K562 (cell line): ENCODE data around the gene FHDC1. TPM values are rescaled to one million over a fixed set of nuclear protein-coding genes. Genes with fewer than 3 reads are reported as not detected.

ENCODE experiments used
- ATAC-seq: fragments of 200-7000 bp; cut with Tn5 transposase; 3 replicates; pipeline ENCODE4 v1.9.1; 2020; ENCODE audit warnings: moderate library complexity
- BruUV-seq: library from RNA; stranded (reverse); fragments of 400-500 nt; replicated peaks from 2 replicates; lab custom pipeline; 2021; lab: Mats Ljungman, UMichigan
- CTCF ChIA-PET: fragments of 300-600 bp; formaldehyde crosslinking; extraction: SDS; loops from one replicate; lab custom pipeline; 2021; ENCODE audit warnings: low intra/inter-chr PET ratio; lab: Yijun Ruan, JAX
- POLR2A ChIA-PET: fragments of 300-600, 350-650 bp; sonication (Branson Sonifier 250); formaldehyde crosslinking; extraction: SDS; loops from one replicate; lab custom pipeline; 2021; ENCODE audit warnings: antibody characterized with exemption, inconsistent platforms; lab: Yijun Ruan, JAX
- DNase-seq, 4 experiments: peaks; one replicate each; pipeline versions ENCODE4 v3.0.0 to v3.0.0-alpha.2; 2011 to 2018; ENCODE audit warnings: low spot score in 3 of 4, mixed read lengths in 3 of 4; ENCODE audit errors: extremely low read depth in 1 of 4
- FAIRE-seq: peaks from 2 replicates; lab custom pipeline; 2011; peaks lifted over from hg19 to GRCh38; lab: Jason Lieb, UNC
- H2AFZ ChIP-seq: 2 replicates; pipeline ENCODE4 v1.6.0; 2011; ENCODE audit warnings: low read depth, low read length, control low read depth, inconsistent platforms
- H3K27ac ChIP-seq: fragments of 200-600 bp; 3 replicates; pipeline ENCODE4 v1.8.0; 2011; ENCODE audit warnings: low read depth, mild to moderate bottlenecking, control low read depth, inconsistent platforms, low read length, moderate library complexity, mixed read lengths; ENCODE audit errors: extremely low read depth
- H3K27me3 ChIP-seq, 2 experiments: fragments of 300-600 bp in 1 of 2; 2 replicates in 1 of 2; 3 replicates in 1 of 2; pipeline versions ENCODE4 v1.6.0 to v1.8.0; 2011; ENCODE audit warnings: inconsistent platforms in 2 of 2, low read length in 2 of 2, mild to moderate bottlenecking in 1 of 2, mixed read lengths in 1 of 2, moderate library complexity in 1 of 2; ENCODE audit not compliant: control insufficient read depth in 2 of 2, insufficient read depth in 2 of 2
- H3K36me3 ChIP-seq: fragments of 300-600 bp; 3 replicates; pipeline ENCODE4 v1.8.0; 2011; ENCODE audit warnings: mild to moderate bottlenecking, low read length, inconsistent platforms; ENCODE audit not compliant: control insufficient read depth, insufficient read depth
- H3K4me1 ChIP-seq, 2 experiments: fragments of 200-600 bp in 1 of 2; replicated peaks in 1 of 2; 2 replicates in 1 of 2; 3 replicates in 1 of 2; pipeline versions ENCODE4 v1.5.1 to v1.8.0; 2011; ENCODE audit warnings: inconsistent platforms in 2 of 2, low read length in 2 of 2, mild to moderate bottlenecking in 1 of 2, mixed read lengths in 1 of 2, moderate library complexity in 1 of 2; ENCODE audit not compliant: control insufficient read depth in 2 of 2, insufficient read depth in 2 of 2
- H3K4me2 ChIP-seq: 2 replicates; pipeline ENCODE4 v1.6.1; 2011; ENCODE audit warnings: low read length, control low read depth, inconsistent platforms, mixed read lengths; ENCODE audit not compliant: insufficient read depth
- H3K4me3 ChIP-seq: fragments of 200-600 bp; sonication (generic), shearing (Covaris generic); 2 replicates; pipeline ENCODE4 v1.5.1; 2016; ENCODE audit warnings: control low read depth, inconsistent platforms
- H3K79me2 ChIP-seq: fragments of 200-600 bp; 3 replicates; pipeline ENCODE4 v1.8.0; 2011; ENCODE audit warnings: low read length, inconsistent platforms; ENCODE audit not compliant: control insufficient read depth, insufficient read depth
- H3K9ac ChIP-seq, 2 experiments: 2 replicates each; pipeline versions ENCODE4 v1.6.0 to v1.6.1; 2011; ENCODE audit warnings: low read depth in 2 of 2, low read length in 2 of 2, control low read depth in 1 of 2, inconsistent platforms in 1 of 2, mild to moderate bottlenecking in 1 of 2, mixed read lengths in 1 of 2; ENCODE audit not compliant: insufficient read depth in 1 of 2
- H3K9me1 ChIP-seq: one replicate; pipeline ENCODE4 v1.6.0; 2011; ENCODE audit warnings: inconsistent platforms, mild to moderate bottlenecking, low read length, moderate library complexity; ENCODE audit not compliant: control insufficient read depth, insufficient read depth
- H3K9me3 ChIP-seq: replicated peaks from 2 replicates; pipeline ENCODE4 v1.5.1; 2011; ENCODE audit warnings: low read depth, low read length, inconsistent platforms; ENCODE audit not compliant: control insufficient read depth, insufficient read depth
- H4K20me1 ChIP-seq: replicated peaks from 2 replicates; pipeline ENCODE4 v1.6.1; 2011; ENCODE audit warnings: low read length, inconsistent platforms, mixed read lengths; ENCODE audit not compliant: control insufficient read depth, insufficient read depth
- ASH1L ChIP-seq: fragments of 450-650 bp; IDR thresholded peaks from 2 replicates; pipeline ENCODE4 v1.6.1; 2018; ENCODE audit warnings: borderline replicate concordance, mild to moderate bottlenecking, low read depth; ENCODE audit not compliant: partially characterized antibody
- ESRRA ChIP-seq: fragments of 450-650 bp; IDR thresholded peaks from 2 replicates; pipeline ENCODE4 v1.6.1; 2014; ENCODE audit warnings: low read depth, mild to moderate bottlenecking, moderate library complexity, borderline replicate concordance
- KLF13 ChIP-seq: fragments of 450-650 bp; IDR thresholded peaks from 2 replicates; pipeline ENCODE4 v1.6.1; 2016; ENCODE audit warnings: missing genetic modification characterization, low read depth, mild to moderate bottlenecking, missing compliant biosample characterization, moderate library complexity, borderline replicate concordance
- MCM2 ChIP-seq: fragments of 450-650 bp; IDR thresholded peaks from 2 replicates; pipeline ENCODE4 v1.6.1; 2017; ENCODE audit warnings: low read depth, mild to moderate bottlenecking
- NCOA2 ChIP-seq, 2 experiments: fragments of 450-650 bp; IDR thresholded peaks; 2 replicates each; pipeline ENCODE4 v1.6.1; 2018; ENCODE audit warnings: mild to moderate bottlenecking in 2 of 2, moderate library complexity in 1 of 2; ENCODE audit not compliant: partially characterized antibody in 2 of 2
- NFE2L1 ChIP-seq: fragments of 450-650 bp; IDR thresholded peaks from 2 replicates; pipeline ENCODE4 v1.6.1; 2016; ENCODE audit warnings: missing genetic modification characterization, low read depth, mild to moderate bottlenecking, missing compliant biosample characterization, moderate library complexity, borderline replicate concordance
- RFX5 ChIP-seq: IDR thresholded peaks from 2 replicates; pipeline ENCODE4 v1.6.1; 2011; ENCODE audit warnings: low read depth, mild to moderate bottlenecking, improper control_type of control experiment, low read length
- ZKSCAN3 ChIP-seq: fragments of 250-450 bp; sonication (Bioruptor Pico); IDR thresholded peaks from 2 replicates; pipeline ENCODE4 v1.4.0; 2020
- ZNF174 ChIP-seq: fragments of 250-450 bp; sonication (Bioruptor Pico); IDR thresholded peaks from 2 replicates; pipeline ENCODE4 v1.4.0; 2020; ENCODE audit warnings: mild to moderate bottlenecking
- WGBS: fragments of 100-300 bp; shearing (Covaris generic); methylation state at CpG from one replicate; pipeline ENCODE4 v1.1.6; 2016; ENCODE audit warnings: low coverage, mixed read lengths; ENCODE audit not compliant: insufficient coverage; ENCODE audit errors: missing lambda C conversion rate; 5-methylcytosine and 5-hydroxymethylcytosine counted together
- in situ Hi-C: fragments of 300-500 bp; cut with MboI; formaldehyde crosslinking; loops from 4 replicates; pipeline ENCODE4 v1.15.0; 2018; ENCODE audit warnings: inconsistent platforms, mixed read lengths
- intact Hi-C: fragments of 100-400 bp; cut with micrococcal nuclease; formaldehyde crosslinking; loops from 2 replicates; pipeline ENCODE4 v1.14.2; 2022
- polyA plus RNA-seq, 8 experiments: library from polyadenylated mRNA; depleted of rRNA in 4 of 8; stranded (reverse) in 5 of 8; unstranded in 3 of 8; fragments of >200 nt; fragmentation: Nextera tagmentation in 2 of 8; fragmentation: Illumina TruSeq in 1 of 8; extraction: Ambion mirVana in 2 of 8; extraction: Trizol in 1 of 8; gene quantifications; 2 replicates each; pipeline versions ENCODE4 v1.2.1 to v1.2.3, GENCODE V29; 2011 to 2014; ENCODE audit warnings: inconsistent platforms in 1 of 8, missing spikeins in 1 of 8
- total RNA-seq, 7 experiments: library from RNA; depleted of rRNA in 6 of 7; stranded (reverse); fragments of >200 nt in 6 of 7; fragmentation: Illumina TruSeq in 2 of 7; extraction: Trizol in 2 of 7; gene quantifications; 2 replicates each; pipeline versions ENCODE4 v1.2.1 to v1.2.3, GENCODE V29; 2011 to 2021; ENCODE audit warnings: low replicate concordance in 1 of 7
- TF ChIP-seq, protein P1 (sequence below): fragments of 250-450 bp; sonication (Bioruptor Pico); IDR thresholded peaks from 2 replicates; pipeline ENCODE4 v1.5.1; 2021; ENCODE audit warnings: mild to moderate bottlenecking
- TF ChIP-seq, protein P2 (sequence below): fragments of 200-400 bp; formaldehyde crosslinking; IDR thresholded peaks from 2 replicates; pipeline ENCODE4 v1.6.1; 2017; ENCODE audit warnings: mild to moderate bottlenecking, low read depth, low read length, moderate library complexity
- TF ChIP-seq, protein P3 (sequence below): fragments of 450-650 bp; formaldehyde crosslinking; IDR thresholded peaks from 2 replicates; pipeline ENCODE4 v1.4.0; 2020; ENCODE audit warnings: mild to moderate bottlenecking, mixed read lengths
- TF ChIP-seq, protein P4 (sequence below), 2 experiments: IDR thresholded peaks in 1 of 2; conservative IDR thresholded peaks in 1 of 2; 2 replicates each; pipeline ENCODE4 v1.6.1; 2016; ENCODE audit warnings: low read depth in 2 of 2, mild to moderate bottlenecking in 1 of 2, missing compliant biosample characterization in 1 of 2, missing genetic modification characterization in 1 of 2, moderate library complexity in 1 of 2

Gene FHDC1
- total and polyA plus RNA-seq, 9 of the 15 experiments (the other 6 are each of a cell fraction or from before 2014, with no cell fraction given): 0.01 to 0.43 (median 0.07) TPM

DNA sequence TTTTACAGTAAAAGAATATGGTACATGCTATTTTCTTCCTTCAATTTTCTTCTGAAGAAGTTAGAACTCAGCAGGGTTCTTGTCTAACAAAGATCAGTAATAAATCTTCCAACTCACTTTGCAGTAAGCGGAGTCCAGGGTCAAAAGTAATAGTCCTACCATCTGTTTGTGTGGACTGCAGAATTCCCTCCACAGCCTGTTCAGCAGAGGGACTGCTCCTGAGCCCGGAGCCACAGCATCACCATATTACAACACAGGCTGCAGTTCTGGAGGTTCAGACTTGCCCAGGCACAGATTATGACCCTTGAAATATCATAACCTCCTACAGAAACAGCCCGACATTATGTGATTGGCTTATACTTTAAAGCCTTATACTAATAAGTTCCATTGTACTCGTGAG lies 10.3 kb downstream of the FHDC1 start:
- in situ Hi-C loops: no loop called here
- no TSS peak for BruUV-seq
- peaks cover 7 to 19% of the 10 kb centered on the region in 2 experiments for H3K27me3 ChIP-seq
- no peak for DNase-seq
- no peak overlapping the region for H3K9ac ChIP-seq
- intact Hi-C loops: no loop called here
- TF ChIP-seq ZKSCAN3 (CRISPR knock-in tag) (no peak), ASH1L (no peak), MCM2 (no peak), RFX5 (no peak), NCOA2 (IDR thresholded peaks at IDR 0.05; ENCODE audit: partially characterized antibody in 2 of 2) (no peak), ZNF174 (CRISPR knock-in tag) (no peak), KLF13 (tag) (no peak), NFE2L1 (no peak), ESRRA (no peak)
- TF ChIP-seq, protein P1, sequence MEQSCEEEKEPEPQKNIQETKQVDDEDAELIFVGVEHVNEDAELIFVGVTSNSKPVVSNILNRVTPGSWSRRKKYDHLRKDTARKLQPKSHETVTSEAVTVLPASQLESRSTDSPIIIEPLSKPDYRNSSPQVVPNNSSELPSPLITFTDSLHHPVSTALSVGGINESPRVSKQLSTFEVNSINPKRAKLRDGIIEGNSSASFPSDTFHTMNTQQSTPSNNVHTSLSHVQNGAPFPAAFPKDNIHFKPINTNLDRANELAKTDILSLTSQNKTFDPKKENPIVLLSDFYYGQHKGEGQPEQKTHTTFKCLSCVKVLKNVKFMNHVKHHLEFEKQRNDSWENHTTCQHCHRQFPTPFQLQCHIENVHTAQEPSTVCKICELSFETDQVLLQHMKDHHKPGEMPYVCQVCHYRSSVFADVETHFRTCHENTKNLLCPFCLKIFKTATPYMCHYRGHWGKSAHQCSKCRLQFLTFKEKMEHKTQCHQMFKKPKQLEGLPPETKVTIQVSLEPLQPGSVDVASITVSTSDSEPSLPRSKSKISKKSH: no peak
- TF ChIP-seq, protein P2, sequence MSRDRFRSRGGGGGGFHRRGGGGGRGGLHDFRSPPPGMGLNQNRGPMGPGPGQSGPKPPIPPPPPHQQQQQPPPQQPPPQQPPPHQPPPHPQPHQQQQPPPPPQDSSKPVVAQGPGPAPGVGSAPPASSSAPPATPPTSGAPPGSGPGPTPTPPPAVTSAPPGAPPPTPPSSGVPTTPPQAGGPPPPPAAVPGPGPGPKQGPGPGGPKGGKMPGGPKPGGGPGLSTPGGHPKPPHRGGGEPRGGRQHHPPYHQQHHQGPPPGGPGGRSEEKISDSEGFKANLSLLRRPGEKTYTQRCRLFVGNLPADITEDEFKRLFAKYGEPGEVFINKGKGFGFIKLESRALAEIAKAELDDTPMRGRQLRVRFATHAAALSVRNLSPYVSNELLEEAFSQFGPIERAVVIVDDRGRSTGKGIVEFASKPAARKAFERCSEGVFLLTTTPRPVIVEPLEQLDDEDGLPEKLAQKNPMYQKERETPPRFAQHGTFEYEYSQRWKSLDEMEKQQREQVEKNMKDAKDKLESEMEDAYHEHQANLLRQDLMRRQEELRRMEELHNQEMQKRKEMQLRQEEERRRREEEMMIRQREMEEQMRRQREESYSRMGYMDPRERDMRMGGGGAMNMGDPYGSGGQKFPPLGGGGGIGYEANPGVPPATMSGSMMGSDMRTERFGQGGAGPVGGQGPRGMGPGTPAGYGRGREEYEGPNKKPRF: no peak
- TF ChIP-seq, protein P3, sequence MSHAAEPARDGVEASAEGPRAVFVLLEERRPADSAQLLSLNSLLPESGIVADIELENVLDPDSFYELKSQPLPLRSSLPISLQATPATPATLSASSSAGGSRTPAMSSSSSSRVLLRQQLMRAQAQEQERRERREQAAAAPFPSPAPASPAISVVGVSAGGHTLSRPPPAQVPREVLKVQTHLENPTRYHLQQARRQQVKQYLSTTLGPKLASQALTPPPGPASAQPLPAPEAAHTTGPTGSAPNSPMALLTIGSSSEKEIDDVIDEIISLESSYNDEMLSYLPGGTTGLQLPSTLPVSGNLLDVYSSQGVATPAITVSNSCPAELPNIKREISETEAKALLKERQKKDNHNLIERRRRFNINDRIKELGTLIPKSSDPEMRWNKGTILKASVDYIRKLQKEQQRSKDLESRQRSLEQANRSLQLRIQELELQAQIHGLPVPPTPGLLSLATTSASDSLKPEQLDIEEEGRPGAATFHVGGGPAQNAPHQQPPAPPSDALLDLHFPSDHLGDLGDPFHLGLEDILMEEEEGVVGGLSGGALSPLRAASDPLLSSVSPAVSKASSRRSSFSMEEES (CRISPR knock-in tag): no peak
- TF ChIP-seq, protein P4, sequence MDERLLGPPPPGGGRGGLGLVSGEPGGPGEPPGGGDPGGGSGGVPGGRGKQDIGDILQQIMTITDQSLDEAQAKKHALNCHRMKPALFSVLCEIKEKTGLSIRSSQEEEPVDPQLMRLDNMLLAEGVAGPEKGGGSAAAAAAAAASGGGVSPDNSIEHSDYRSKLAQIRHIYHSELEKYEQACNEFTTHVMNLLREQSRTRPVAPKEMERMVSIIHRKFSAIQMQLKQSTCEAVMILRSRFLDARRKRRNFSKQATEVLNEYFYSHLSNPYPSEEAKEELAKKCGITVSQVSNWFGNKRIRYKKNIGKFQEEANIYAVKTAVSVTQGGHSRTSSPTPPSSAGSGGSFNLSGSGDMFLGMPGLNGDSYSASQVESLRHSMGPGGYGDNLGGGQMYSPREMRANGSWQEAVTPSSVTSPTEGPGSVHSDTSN (CRISPR knock-in tag; IDR thresholded peaks at IDR 0.05; ENCODE audit: low read depth): no peak
- TF ChIP-seq, protein P4 (tag; conservative IDR thresholded peaks at IDR 0.05; ENCODE audit: low read depth): no peak
- H3K4me1 ChIP-seq: peaks cover 0 to 3% of the 10 kb centered on the region in 2 experiments; a peak in 2 of 5 replicates
- FAIRE-seq: no peak
- H3K79me2 ChIP-seq: no peaks in the 10 kb centered on the region
- H4K20me1 ChIP-seq: peaks cover 4% of the 10 kb centered on the region; the same call in 1 of the 2 replicates
- ChIA-PET POLR2A (no interaction called here), CTCF (no interaction called here)
- no peaks in the 10 kb centered on the region for H3K9me3 ChIP-seq
- H3K4me3 ChIP-seq: no peak overlapping the region
- H3K27ac ChIP-seq: no peak overlapping the region
- no peak for ATAC-seq
- no peaks in the 10 kb centered on the region for H3K9me1 ChIP-seq
- H3K36me3 ChIP-seq: no peaks in the 10 kb centered on the region
- H2AFZ ChIP-seq: no peak overlapping the region
- H3K4me2 ChIP-seq: no peak overlapping the region
- 7% methylated on average over 4 of the region's 4 CpGs for WGBS
